OCI-LY3 (cell line): Measurements from ENCODE around the gene HERC6.

Source experiments
- EZH2phosphoT487 ChIP-seq: fragments of 200-600 bp; shearing (Covaris generic); IDR thresholded peaks from 2 replicates; pipeline ENCODE4 v1.6.1; 2018; ENCODE audit warnings: antibody characterized with exemption, mixed run types, low read depth
- TF ChIP-seq, protein P1 (sequence below): fragments of 200-600, 300-600 bp; sonication (generic); IDR thresholded peaks from 2 replicates; pipeline ENCODE4 v1.5.1; 2014; ENCODE audit warnings: antibody characterized with exemption, low read length, low read depth

DNA sequence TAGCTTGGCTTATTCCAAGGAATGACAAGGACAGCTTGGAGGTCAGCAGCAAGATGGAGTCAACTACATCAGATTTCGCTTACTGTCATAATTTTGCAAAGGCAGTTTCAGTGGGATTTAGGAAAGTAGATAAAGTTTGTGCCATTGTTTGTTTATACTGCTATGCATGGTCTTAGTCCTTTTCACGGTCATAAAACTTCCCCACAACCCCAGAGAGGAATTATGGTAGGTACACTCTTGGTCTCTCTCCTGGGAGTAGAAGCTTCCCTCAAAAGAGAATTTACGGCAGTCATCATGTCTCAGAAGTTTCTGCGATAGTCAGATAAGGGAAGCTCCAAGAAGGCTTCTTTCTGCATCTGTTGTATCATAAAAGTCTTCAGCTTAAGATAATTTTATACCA is 27.9 kb upstream of the HERC6 start:
- TF ChIP-seq, protein P1, sequence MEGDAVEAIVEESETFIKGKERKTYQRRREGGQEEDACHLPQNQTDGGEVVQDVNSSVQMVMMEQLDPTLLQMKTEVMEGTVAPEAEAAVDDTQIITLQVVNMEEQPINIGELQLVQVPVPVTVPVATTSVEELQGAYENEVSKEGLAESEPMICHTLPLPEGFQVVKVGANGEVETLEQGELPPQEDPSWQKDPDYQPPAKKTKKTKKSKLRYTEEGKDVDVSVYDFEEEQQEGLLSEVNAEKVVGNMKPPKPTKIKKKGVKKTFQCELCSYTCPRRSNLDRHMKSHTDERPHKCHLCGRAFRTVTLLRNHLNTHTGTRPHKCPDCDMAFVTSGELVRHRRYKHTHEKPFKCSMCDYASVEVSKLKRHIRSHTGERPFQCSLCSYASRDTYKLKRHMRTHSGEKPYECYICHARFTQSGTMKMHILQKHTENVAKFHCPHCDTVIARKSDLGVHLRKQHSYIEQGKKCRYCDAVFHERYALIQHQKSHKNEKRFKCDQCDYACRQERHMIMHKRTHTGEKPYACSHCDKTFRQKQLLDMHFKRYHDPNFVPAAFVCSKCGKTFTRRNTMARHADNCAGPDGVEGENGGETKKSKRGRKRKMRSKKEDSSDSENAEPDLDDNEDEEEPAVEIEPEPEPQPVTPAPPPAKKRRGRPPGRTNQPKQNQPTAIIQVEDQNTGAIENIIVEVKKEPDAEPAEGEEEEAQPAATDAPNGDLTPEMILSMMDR: no peak
- no peak for TF ChIP-seq EZH2phosphoT487
